PC-3 (cell line): ENCODE data around the gene MTCH1. TPM values are rescaled to one million over a fixed set of nuclear protein-coding genes. Genes with fewer than 3 reads are reported as not detected.

Source experiments
- ATAC-seq: fragments of 200-7000 bp; cut with Tn5 transposase; 2 replicates; pipeline ENCODE4 v1.9.1; 2020; ENCODE audit warnings: mild to moderate bottlenecking, moderate library complexity
- Bru-seq: library from RNA; stranded (reverse); fragments of 400-500 nt; gene quantifications from one replicate; lab custom pipeline; 2021; lab: Mats Ljungman, UMichigan
- BruChase-seq, 2 experiments: library from RNA; stranded (reverse); fragments of 400-500 nt; gene quantifications; one replicate each; lab custom pipeline; 2021; lab: Mats Ljungman, UMichigan
- BruUV-seq: library from RNA; stranded (reverse); fragments of 400-500 nt; replicated peaks from 2 replicates; lab custom pipeline; 2021; lab: Mats Ljungman, UMichigan
- CTCF ChIA-PET: fragments of 300-600 bp; sonication (Branson Sonifier 250); formaldehyde crosslinking; loops from one replicate; lab custom pipeline; 2022; ENCODE audit warnings: antibody characterized with exemption; lab: Charles Lee
- POLR2A ChIA-PET: fragments of 300-600 bp; sonication (Branson Sonifier 250); formaldehyde crosslinking; loops from one replicate; lab custom pipeline; 2022; ENCODE audit warnings: antibody characterized with exemption; ENCODE audit not compliant: unreplicated experiment; lab: Charles Lee
- DNase-seq: peaks from one replicate; pipeline ENCODE4 v3.0.0-alpha.2; 2015
- H2AFZ ChIP-seq: fragments of 300-600 bp; sonication (generic); 2 replicates; pipeline ENCODE4 v1.6.0; 2016; ENCODE audit warnings: antibody characterized with exemption, low read length
- H3F3A ChIP-seq: fragments of 300-600 bp; sonication (generic); one replicate; pipeline ENCODE4 v1.6.0; 2017; ENCODE audit warnings: antibody characterized with exemption, low read length, control low read depth, mild to moderate bottlenecking; ENCODE audit not compliant: unreplicated experiment
- H3K27ac ChIP-seq: fragments of 300-600 bp; sonication (generic); 2 replicates; pipeline ENCODE4 v1.5.1; 2016; ENCODE audit warnings: mild to moderate bottlenecking, low read length
- H3K27me3 ChIP-seq: fragments of 300-600 bp; sonication (generic); 2 replicates; pipeline ENCODE4 v1.6.1; 2016; ENCODE audit warnings: low read length, mixed read lengths
- H3K36me3 ChIP-seq: fragments of 300-600 bp; sonication (generic); 2 replicates; pipeline ENCODE4 v1.6.1; 2016; ENCODE audit warnings: low read depth, mixed run types, low read length, mixed read lengths
- H3K4me1 ChIP-seq: fragments of 300-600 bp; sonication (generic); 2 replicates; pipeline ENCODE4 v1.5.1; 2016; ENCODE audit warnings: low read length; ENCODE audit not compliant: insufficient read depth
- H3K4me2 ChIP-seq: fragments of 300-600 bp; sonication (generic); 2 replicates; pipeline ENCODE4 v1.6.0; 2016; ENCODE audit warnings: low read length
- H3K4me3 ChIP-seq: fragments of 300-600 bp; sonication (generic); 2 replicates; pipeline ENCODE4 v1.5.1; 2016; ENCODE audit warnings: mild to moderate bottlenecking, low read length, mixed read lengths
- H3K79me2 ChIP-seq: fragments of 300-600 bp; sonication (generic); 2 replicates; pipeline ENCODE4 v1.6.1; 2017; ENCODE audit warnings: low read length, mixed read lengths
- H3K9ac ChIP-seq: fragments of 300-600 bp; sonication (generic); 2 replicates; pipeline ENCODE4 v1.6.0; 2016; ENCODE audit warnings: mild to moderate bottlenecking, low read length
- H3K9me2 ChIP-seq: fragments of 300-600 bp; sonication (generic); replicated peaks from 2 replicates; pipeline ENCODE4 v1.6.1; 2016; ENCODE audit warnings: mixed run types, low read length, mixed read lengths
- H3K9me3 ChIP-seq: fragments of 300-600 bp; sonication (generic); 2 replicates; pipeline ENCODE4 v1.6.1; 2016; ENCODE audit warnings: low read length, mixed read lengths
- H4K20me1 ChIP-seq: fragments of 300-600 bp; sonication (generic); 2 replicates; pipeline ENCODE4 v1.6.1; 2016; ENCODE audit warnings: low read length, mixed read lengths
- EZH2 ChIP-seq: fragments of 300-600 bp; sonication (generic); IDR thresholded peaks from one replicate; pipeline ENCODE4 v1.6.1; 2017; ENCODE audit warnings: antibody characterized with exemption, mild to moderate bottlenecking, low read length; ENCODE audit not compliant: unreplicated experiment
- EZH2phosphoT487 ChIP-seq: fragments of 300-600 bp; sonication (generic); IDR thresholded peaks from 2 replicates; pipeline ENCODE4 v1.6.1; 2018; ENCODE audit warnings: mild to moderate bottlenecking, antibody characterized with exemption, low read length, borderline replicate concordance
- intact Hi-C: fragments of 100-400 bp; cut with micrococcal nuclease; formaldehyde crosslinking; loops from 2 replicates; pipeline ENCODE4 v1.9.0; 2023
- long read RNA-seq: library from polyadenylated mRNA; unstranded; transcript quantifications from one replicate; pipeline ENCODE4 v2.0.0, GENCODE V29; 2021; ENCODE audit not compliant: unreplicated experiment
- total RNA-seq: library from RNA; depleted of rRNA; stranded (reverse); fragments of >200 nt; gene quantifications from 2 replicates; pipeline ENCODE4 v1.2.3, GENCODE V29; 2014; rRNA removed
- TF ChIP-seq, protein P1 (sequence below): fragments of 300-600 bp; sonication (generic); conservative IDR thresholded peaks from 2 replicates; pipeline ENCODE4 v1.5.1; 2017; ENCODE audit warnings: antibody characterized with exemption, low read depth, mild to moderate bottlenecking, low read length

MTCH1 gene, protein sequence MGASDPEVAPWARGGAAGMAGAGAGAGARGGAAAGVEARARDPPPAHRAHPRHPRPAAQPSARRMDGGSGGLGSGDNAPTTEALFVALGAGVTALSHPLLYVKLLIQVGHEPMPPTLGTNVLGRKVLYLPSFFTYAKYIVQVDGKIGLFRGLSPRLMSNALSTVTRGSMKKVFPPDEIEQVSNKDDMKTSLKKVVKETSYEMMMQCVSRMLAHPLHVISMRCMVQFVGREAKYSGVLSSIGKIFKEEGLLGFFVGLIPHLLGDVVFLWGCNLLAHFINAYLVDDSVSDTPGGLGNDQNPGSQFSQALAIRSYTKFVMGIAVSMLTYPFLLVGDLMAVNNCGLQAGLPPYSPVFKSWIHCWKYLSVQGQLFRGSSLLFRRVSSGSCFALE
- total RNA-seq (253 and 264 TPM in 2 replicates), Bru-seq, nascent RNA (percentile 82 among the genes with signal in this experiment), BruChase-seq, experiment 1, labeled RNA remaining after a 6-hour chase (percentile 89 among the genes with signal in this experiment), BruChase-seq, experiment 2, labeled RNA remaining after a 2-hour chase (percentile 90 among the genes with signal in this experiment)
- long read RNA-seq, transcript MTCH1-202 (12 exons, 2,057 nt) = minor isoform, 232 of 673 reads
- long read RNA-seq, transcript MTCH1-204 (11 exons, 1,572 nt) = minor isoform, 9 of 673 reads
- long read RNA-seq, transcript MTCH1-201 (12 exons, 2,006 nt) = major isoform, 287 of 673 reads
- long read RNA-seq, partial matches to known transcripts = 29 of 673 reads
- long read RNA-seq, other reads (novel, unspliced or antisense) = 116 of 673 reads

DNA sequence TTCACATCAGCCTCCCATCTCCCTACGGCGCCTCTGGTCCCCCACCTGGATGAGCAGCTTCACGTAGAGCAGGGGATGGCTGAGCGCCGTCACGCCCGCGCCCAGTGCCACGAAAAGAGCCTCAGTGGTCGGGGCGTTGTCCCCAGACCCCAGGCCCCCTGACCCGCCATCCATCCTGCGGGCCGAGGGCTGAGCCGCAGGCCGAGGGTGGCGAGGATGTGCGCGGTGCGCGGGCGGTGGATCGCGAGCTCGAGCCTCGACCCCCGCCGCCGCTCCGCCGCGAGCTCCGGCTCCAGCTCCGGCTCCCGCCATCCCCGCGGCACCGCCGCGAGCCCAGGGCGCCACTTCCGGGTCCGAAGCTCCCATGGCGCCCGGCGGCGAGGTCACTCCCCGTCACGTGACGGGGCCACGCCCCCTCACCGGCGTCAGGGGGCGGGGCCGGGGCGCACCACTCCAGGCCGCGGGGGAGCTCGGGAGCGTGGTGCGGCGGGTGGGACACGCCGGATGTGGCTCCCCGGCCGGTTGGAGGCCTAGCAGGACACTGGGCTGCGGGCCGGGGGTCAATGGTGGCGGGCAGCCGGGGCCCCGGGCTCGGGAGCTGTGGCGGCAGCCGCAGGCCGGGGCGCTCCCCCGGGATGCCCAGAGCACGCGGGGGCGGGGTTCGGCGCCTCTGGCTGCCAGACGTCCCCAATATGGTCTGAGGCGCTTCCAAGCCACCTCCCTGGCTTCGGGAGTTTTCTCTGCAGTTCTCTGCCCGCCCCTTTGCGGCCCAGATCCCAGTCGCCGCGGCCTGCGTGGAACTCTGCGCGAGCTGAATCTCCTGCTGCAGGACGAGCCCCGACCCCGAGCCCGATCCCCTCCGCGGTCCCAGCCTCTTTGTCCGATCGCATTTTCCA is at the start of gene MTCH1:
Gene MTCH1, minus strand, starts transcription at position 389 of the 896 bp plus-strand sequence. Its CDS starts 23 bp downstream, at position 366.
- H3K36me3 ChIP-seq = no peaks in the 10 kb centered on the region; the same call in 1 of the 2 replicates
- H3K79me2 ChIP-seq = peaks cover 57% of the 10 kb centered on the region
- ATAC-seq = peak; percentile 89
- peak within 1 kb of the TSS; percentile 98 for H3K4me2 ChIP-seq
- peak; percentile 92 for DNase-seq
- no peaks in the 10 kb centered on the region for H3K27me3 ChIP-seq
- peak within 1 kb of the TSS; percentile 98 for H3K9ac ChIP-seq
- ChIA-PET CTCF (interaction anchor here (0.7 to 1.9 kb wide), 2 partner anchors 32 to 224 kb away, joined by 4 to 6 read pairs; no protein-coding TSS in a partner anchor), POLR2A (interaction anchor here (0.6 to 0.7 kb wide), 3 partner anchors 20 to 236 kb away, joined by 3 to 5 read pairs (median 5); no protein-coding TSS in a partner anchor)
- no TSS peak for BruUV-seq
- no peaks in the 10 kb centered on the region for H3F3A ChIP-seq
- no peaks in the 10 kb centered on the region for H3K9me3 ChIP-seq
- TF ChIP-seq EZH2 (no peak), EZH2phosphoT487 (no peak)
- TF ChIP-seq, protein P1, sequence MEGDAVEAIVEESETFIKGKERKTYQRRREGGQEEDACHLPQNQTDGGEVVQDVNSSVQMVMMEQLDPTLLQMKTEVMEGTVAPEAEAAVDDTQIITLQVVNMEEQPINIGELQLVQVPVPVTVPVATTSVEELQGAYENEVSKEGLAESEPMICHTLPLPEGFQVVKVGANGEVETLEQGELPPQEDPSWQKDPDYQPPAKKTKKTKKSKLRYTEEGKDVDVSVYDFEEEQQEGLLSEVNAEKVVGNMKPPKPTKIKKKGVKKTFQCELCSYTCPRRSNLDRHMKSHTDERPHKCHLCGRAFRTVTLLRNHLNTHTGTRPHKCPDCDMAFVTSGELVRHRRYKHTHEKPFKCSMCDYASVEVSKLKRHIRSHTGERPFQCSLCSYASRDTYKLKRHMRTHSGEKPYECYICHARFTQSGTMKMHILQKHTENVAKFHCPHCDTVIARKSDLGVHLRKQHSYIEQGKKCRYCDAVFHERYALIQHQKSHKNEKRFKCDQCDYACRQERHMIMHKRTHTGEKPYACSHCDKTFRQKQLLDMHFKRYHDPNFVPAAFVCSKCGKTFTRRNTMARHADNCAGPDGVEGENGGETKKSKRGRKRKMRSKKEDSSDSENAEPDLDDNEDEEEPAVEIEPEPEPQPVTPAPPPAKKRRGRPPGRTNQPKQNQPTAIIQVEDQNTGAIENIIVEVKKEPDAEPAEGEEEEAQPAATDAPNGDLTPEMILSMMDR = no peak
- peaks cover 24% of the 10 kb centered on the region for H3K4me1 ChIP-seq
- H3K4me3 ChIP-seq = peak within 1 kb of the TSS; percentile 99
- H4K20me1 ChIP-seq = peaks cover 31% of the 10 kb centered on the region
- no peaks in the 10 kb centered on the region for H3K9me2 ChIP-seq
- intact Hi-C loops = loop anchor here (1.0 to 10.0 kb wide), 3 partner anchors 32 to 101 kb away; partner anchors contain the start of gene C6orf89
- peak within 1 kb of the TSS; percentile 52 for H3K27ac ChIP-seq
- peak within 1 kb of the TSS; percentile 85 for H2AFZ ChIP-seq

DNA sequence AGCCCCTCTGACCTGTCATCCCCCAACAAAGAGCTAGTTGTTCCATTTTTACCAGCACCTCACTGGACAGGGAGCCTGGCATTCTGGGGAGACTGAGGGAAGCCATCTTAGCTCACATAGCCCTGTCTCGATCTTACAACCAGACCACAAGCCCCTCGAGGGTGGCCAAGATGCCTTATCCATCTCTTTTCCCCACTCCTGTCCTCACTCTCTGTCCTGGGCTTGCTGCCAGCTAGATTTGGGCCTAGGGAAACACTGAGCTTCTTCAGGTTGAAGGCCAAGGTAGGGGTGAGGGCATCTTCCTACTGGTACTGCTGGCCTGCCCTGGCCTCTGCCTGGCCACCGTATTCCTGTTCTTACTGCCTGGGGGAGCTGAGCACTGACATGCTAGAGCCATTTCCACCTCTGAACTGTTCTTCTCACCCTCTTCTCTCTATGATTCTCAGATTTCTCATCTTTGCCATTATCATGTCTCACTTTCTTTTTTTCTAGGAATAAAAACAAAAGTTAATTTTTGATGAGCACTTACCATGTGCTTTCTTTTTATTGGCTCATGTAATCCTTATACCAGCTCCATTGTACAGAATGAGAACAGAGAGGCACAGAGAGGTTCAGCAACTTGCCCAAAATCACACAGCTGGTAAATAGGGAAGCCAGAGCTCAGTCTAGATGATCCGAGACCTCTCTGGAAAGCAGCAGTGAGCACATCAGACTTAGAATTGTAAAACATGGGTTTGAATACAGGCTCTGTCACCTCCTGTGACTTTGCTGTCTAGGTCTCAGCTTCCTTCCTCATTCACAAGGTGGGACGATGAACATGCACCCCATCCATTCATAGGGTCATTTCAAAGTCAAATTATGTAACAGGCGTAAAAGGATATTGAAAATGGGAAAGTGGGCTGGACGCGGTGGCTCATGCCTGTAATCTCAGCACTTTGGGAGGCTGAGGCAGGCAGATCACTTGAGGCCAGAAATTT is 48.1 kb upstream of the MTCH1 start:
- no peak overlapping the region for H3K9ac ChIP-seq
- no peak overlapping the region for H3K4me3 ChIP-seq
- POLR2A ChIA-PET = no interaction called here
- no peaks in the 10 kb centered on the region for H3K79me2 ChIP-seq
- no peaks in the 10 kb centered on the region for H3F3A ChIP-seq
- no peaks in the 10 kb centered on the region for H3K27me3 ChIP-seq
- peaks cover 8% of the 10 kb centered on the region; the same call in 1 of the 2 replicates for H3K4me1 ChIP-seq
- no peak overlapping the region for H3K4me2 ChIP-seq
- no TSS peak for BruUV-seq
- intact Hi-C loops = no loop called here
- H3K36me3 ChIP-seq = no peaks in the 10 kb centered on the region
- peaks cover 5% of the 10 kb centered on the region; the same call in 1 of the 2 replicates for H3K9me3 ChIP-seq
- CTCF ChIA-PET = interaction anchor here (0.7 kb wide), 1 partner anchor 285 kb away, joined by 5 read pairs; no protein-coding TSS in a partner anchor
- ATAC-seq (no peak), DNase-seq (no peak)
- no peaks in the 10 kb centered on the region for H4K20me1 ChIP-seq
- no peak overlapping the region for H2AFZ ChIP-seq
- H3K27ac ChIP-seq = no peak overlapping the region
- TF ChIP-seq EZH2 (no peak), EZH2phosphoT487 (no peak)
- TF ChIP-seq, protein P1 = no peak
- H3K9me2 ChIP-seq = no peaks in the 10 kb centered on the region
